Measurements from ENCODE around the gene SMARCE1.

The SMARCE1 gene

GRCh38 chr17:40633871-40634270 is 13.7 kb downstream of the SMARCE1 start:
- Histone ChIP-seq H3K27me3 (ENCODE audit: control insufficient read depth, insufficient read depth, low read length) (no peaks in the 10 kb centered on the region), H3K36me3 (ENCODE audit: control insufficient read depth, insufficient read depth, low read length) (no peaks in the 10 kb centered on the region), H3K4me3 (ENCODE audit: low read length) (no peak overlapping the region), H3K9me3 (ENCODE audit: control insufficient read depth, low read length) (no peaks in the 10 kb centered on the region), H3K4me1 (ENCODE audit: control insufficient read depth, insufficient read depth, low read length) (no peaks in the 10 kb centered on the region), H3K9ac (ENCODE audit: low read length) (no peak overlapping the region)

DNA sequence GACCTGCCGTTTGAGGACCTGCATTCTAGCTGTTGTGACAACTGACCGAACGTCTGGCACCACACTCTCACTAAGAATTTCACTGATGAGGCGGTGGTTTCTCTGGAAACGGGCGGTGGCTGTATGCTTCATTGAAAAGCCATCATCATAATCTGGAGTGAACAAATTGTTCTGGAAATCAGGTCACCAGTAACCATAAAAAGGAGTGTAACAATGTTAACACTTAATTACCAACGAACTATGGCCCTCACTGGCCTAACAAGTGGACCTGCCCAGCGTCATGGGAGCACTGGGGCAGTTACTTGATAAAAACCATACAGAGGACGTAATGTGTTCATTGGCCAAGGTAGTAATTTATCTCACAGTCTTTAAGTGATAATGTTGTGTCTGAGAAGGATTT is 15.4 kb downstream of the SMARCE1 start:
- H3K9me3 ChIP-seq (ENCODE audit: control insufficient read depth, low read length) = no peaks in the 10 kb centered on the region
- H3K27me3 ChIP-seq (ENCODE audit: control insufficient read depth, insufficient read depth, low read length) = no peaks in the 10 kb centered on the region
- H3K9ac ChIP-seq (ENCODE audit: low read length) = no peak overlapping the region
- H3K4me3 ChIP-seq (ENCODE audit: low read length) = no peak overlapping the region
- H3K4me1 ChIP-seq (ENCODE audit: control insufficient read depth, insufficient read depth, low read length) = no peaks in the 10 kb centered on the region
- no peaks in the 10 kb centered on the region for H3K36me3 ChIP-seq (ENCODE audit: control insufficient read depth, insufficient read depth, low read length)

- no peaks in the 10 kb centered on the region for H3K36me3 ChIP-seq (ENCODE audit: control insufficient read depth, insufficient read depth, low read length)
Measured at GRCh38 chr17:40629842-40630241, 17.8 kb downstream of the SMARCE1 start.

GRCh38 chr17:40625311-40625710 is 22.3 kb downstream of the SMARCE1 start:
- Histone ChIP-seq H3K4me1 (ENCODE audit: control insufficient read depth, insufficient read depth, low read length) (no peaks in the 10 kb centered on the region), H3K36me3 (ENCODE audit: control insufficient read depth, insufficient read depth, low read length) (no peaks in the 10 kb centered on the region), H3K9me3 (ENCODE audit: control insufficient read depth, low read length) (no peaks in the 10 kb centered on the region), H3K27me3 (ENCODE audit: control insufficient read depth, insufficient read depth, low read length) (no peaks in the 10 kb centered on the region), H3K4me3 (ENCODE audit: low read length) (no peak overlapping the region), H3K9ac (ENCODE audit: low read length) (no peak overlapping the region)

More at GRCh38 chr17:40629842-40630241, 17.8 kb downstream of the SMARCE1 start:
- no peaks in the 10 kb centered on the region for H3K27me3 ChIP-seq (ENCODE audit: control insufficient read depth, insufficient read depth, low read length)
- no peaks in the 10 kb centered on the region for H3K4me1 ChIP-seq (ENCODE audit: control insufficient read depth, insufficient read depth, low read length)
- H3K4me3 ChIP-seq (ENCODE audit: low read length) = no peak overlapping the region
- H3K9ac ChIP-seq (ENCODE audit: low read length) = no peak overlapping the region
- H3K9me3 ChIP-seq (ENCODE audit: control insufficient read depth, low read length) = no peaks in the 10 kb centered on the region

DNA sequence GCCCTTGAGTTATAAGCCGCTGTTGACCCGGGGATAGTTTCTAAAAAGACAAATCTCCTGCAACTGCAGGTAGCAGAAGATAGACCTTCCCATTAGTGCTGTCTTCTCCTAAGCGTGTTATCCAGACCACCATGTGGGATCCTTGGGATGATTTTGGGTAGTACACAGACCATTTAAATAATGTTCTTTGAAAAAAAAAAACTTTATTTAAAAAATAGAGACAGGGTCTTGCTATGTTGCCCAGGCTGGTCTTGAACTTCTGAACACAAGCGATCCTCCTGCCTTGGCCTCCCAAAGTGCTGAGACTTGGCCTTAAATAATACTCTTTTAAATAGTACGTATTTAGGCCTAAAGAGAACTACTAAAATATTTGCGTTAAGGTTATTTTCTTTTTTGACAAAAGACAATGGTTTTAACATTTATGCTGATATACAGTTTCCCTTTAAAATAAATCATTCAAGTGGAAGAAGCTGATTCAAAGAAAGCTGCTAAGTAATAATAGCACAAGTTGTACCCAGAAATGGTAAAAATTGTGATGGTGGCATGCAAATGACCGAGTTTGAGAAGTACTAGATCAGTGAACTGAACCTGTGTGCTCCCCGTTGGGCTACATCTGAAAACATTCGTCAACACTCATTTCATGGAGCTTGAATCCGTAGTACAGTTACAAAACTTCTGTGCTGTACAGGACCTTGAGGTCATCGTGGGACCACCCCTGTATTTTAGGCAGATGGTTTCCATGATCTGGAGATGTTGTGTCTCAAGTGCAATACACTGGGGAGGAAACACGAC is 24.0 kb downstream of the SMARCE1 start:
- Histone ChIP-seq H3K36me3 (ENCODE audit: control insufficient read depth, insufficient read depth, low read length) (no peaks in the 10 kb centered on the region), H3K27me3 (ENCODE audit: control insufficient read depth, insufficient read depth, low read length) (peaks cover 6% of the 10 kb centered on the region), H3K4me3 (ENCODE audit: low read length) (no peak overlapping the region), H3K9me3 (ENCODE audit: control insufficient read depth, low read length) (no peaks in the 10 kb centered on the region), H3K9ac (ENCODE audit: low read length) (no peak overlapping the region), H3K4me1 (ENCODE audit: control insufficient read depth, insufficient read depth, low read length) (no peaks in the 10 kb centered on the region)

DNA sequence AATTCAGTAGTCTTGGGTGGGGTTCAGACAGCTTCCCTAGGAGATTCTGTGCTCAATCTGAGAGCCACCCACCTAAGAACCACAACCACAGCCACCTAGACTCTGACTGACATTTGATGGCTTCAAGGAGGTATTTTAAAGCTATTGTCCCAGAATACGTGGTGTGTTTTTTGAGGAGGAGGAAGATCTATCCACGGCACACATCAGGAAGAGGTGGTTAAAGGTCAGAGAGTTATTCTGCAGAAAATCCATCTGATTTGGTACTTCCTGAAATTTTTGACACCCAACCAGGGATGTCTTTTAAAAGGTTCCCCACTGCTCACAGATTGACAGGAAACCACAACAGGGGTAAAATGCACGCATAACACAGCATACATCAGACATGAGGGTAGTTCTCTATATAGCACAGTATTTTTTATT is 25.1 kb downstream of the SMARCE1 start:
- no peak overlapping the region for H3K4me3 ChIP-seq (ENCODE audit: low read length)
- no peaks in the 10 kb centered on the region for H3K36me3 ChIP-seq (ENCODE audit: control insufficient read depth, insufficient read depth, low read length)
- no peak overlapping the region for H3K9ac ChIP-seq (ENCODE audit: low read length)
- no peaks in the 10 kb centered on the region for H3K9me3 ChIP-seq (ENCODE audit: control insufficient read depth, low read length)
- no peaks in the 10 kb centered on the region for H3K4me1 ChIP-seq (ENCODE audit: control insufficient read depth, insufficient read depth, low read length)
- peaks cover 6% of the 10 kb centered on the region for H3K27me3 ChIP-seq (ENCODE audit: control insufficient read depth, insufficient read depth, low read length)

DNA sequence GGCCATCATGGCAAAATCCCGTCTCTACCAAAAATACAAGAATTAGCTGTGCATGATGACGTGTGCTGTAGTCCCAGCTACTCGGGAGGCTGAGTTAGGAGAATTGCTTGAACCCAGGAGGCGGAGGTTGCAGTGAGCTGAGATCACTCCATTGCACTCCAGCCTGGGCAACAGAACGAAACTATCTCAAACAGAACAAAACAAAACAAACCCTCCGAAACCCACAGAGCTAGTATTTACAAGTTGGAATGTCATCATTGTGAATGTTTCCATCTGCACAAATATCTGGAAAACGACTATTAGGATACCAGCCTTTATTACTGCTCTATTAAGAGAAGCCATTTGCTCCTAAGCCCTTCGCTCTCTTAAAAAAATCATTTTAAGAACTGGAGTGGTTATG is 26.0 kb downstream of the SMARCE1 start:
- no peaks in the 10 kb centered on the region for H3K4me1 ChIP-seq (ENCODE audit: control insufficient read depth, insufficient read depth, low read length)
- no peaks in the 10 kb centered on the region for H3K9me3 ChIP-seq (ENCODE audit: control insufficient read depth, low read length)
- no peak overlapping the region for H3K9ac ChIP-seq (ENCODE audit: low read length)
- H3K4me3 ChIP-seq (ENCODE audit: low read length) = no peak overlapping the region
- H3K27me3 ChIP-seq (ENCODE audit: control insufficient read depth, insufficient read depth, low read length) = peaks cover 6% of the 10 kb centered on the region
- H3K36me3 ChIP-seq (ENCODE audit: control insufficient read depth, insufficient read depth, low read length) = no peaks in the 10 kb centered on the region

DNA sequence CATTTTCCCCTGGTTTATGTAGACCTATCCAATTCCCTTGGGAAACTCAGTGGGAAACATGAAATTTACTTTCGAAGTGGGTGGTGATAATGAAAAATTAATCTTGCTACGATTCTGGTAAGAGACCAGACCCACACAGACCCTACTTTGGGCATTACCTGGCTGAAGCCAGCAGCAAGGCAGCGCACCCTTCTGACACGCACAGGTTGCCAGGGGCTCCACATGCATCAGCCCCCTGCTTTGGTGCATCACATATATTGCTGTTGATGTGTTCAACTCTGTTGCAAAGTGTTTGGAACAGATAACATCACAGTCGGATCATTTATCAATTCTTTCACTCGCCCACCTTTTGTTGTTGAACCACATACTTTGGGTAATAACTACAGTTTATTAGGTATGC is 26.6 kb downstream of the SMARCE1 start:
- Histone ChIP-seq H3K9me3 (ENCODE audit: control insufficient read depth, low read length) (no peaks in the 10 kb centered on the region), H3K9ac (ENCODE audit: low read length) (no peak overlapping the region), H3K27me3 (ENCODE audit: control insufficient read depth, insufficient read depth, low read length) (peaks cover 6% of the 10 kb centered on the region)

GRCh38 chr17:40618754-40619625 is 28.6 kb downstream of the SMARCE1 start:
- Histone ChIP-seq H3K9me3 (ENCODE audit: control insufficient read depth, low read length) (no peaks in the 10 kb centered on the region), H3K4me3 (ENCODE audit: low read length) (no peak overlapping the region), H3K9ac (ENCODE audit: low read length) (no peak overlapping the region), H3K4me1 (ENCODE audit: control insufficient read depth, insufficient read depth, low read length) (no peaks in the 10 kb centered on the region), H3K27me3 (ENCODE audit: control insufficient read depth, insufficient read depth, low read length) (peaks cover 6% of the 10 kb centered on the region), H3K36me3 (ENCODE audit: control insufficient read depth, insufficient read depth, low read length) (no peaks in the 10 kb centered on the region)

More for the DNA sequence above, 26.6 kb downstream of the SMARCE1 start:
- no peaks in the 10 kb centered on the region for H3K36me3 ChIP-seq (ENCODE audit: control insufficient read depth, insufficient read depth, low read length)
- no peaks in the 10 kb centered on the region for H3K4me1 ChIP-seq (ENCODE audit: control insufficient read depth, insufficient read depth, low read length)
- H3K4me3 ChIP-seq (ENCODE audit: low read length) = no peak overlapping the region

- Histone ChIP-seq H3K36me3 (ENCODE audit: control insufficient read depth, insufficient read depth, low read length) (no peaks in the 10 kb centered on the region), H3K27me3 (ENCODE audit: control insufficient read depth, insufficient read depth, low read length) (peaks cover 8% of the 10 kb centered on the region), H3K9me3 (ENCODE audit: control insufficient read depth, low read length) (no peaks in the 10 kb centered on the region), H3K4me1 (ENCODE audit: control insufficient read depth, insufficient read depth, low read length) (no peaks in the 10 kb centered on the region), H3K9ac (ENCODE audit: low read length) (no peak overlapping the region), H3K4me3 (ENCODE audit: low read length) (no peak overlapping the region)
Measured at GRCh38 chr17:40617678-40618240, 29.9 kb downstream of the SMARCE1 start.

- Histone ChIP-seq H3K9me3 (ENCODE audit: control insufficient read depth, low read length) (no peaks in the 10 kb centered on the region), H3K4me1 (ENCODE audit: control insufficient read depth, insufficient read depth, low read length) (no peaks in the 10 kb centered on the region), H3K4me3 (ENCODE audit: low read length) (no peak overlapping the region), H3K9ac (ENCODE audit: low read length) (no peak overlapping the region), H3K27me3 (ENCODE audit: control insufficient read depth, insufficient read depth, low read length) (peaks cover 8% of the 10 kb centered on the region), H3K36me3 (ENCODE audit: control insufficient read depth, insufficient read depth, low read length) (no peaks in the 10 kb centered on the region)
Measured at GRCh38 chr17:40616592-40616991, 31.0 kb downstream of the SMARCE1 start.

Data from mucosa of stomach (tissue), 1 donor.